A673 (cell line): ENCODE data around the gene HUS1B. TPM values are rescaled to one million over a fixed set of nuclear protein-coding genes. Genes with fewer than 3 reads are reported as not detected.

Source experiments
- BruUV-seq: library from RNA; stranded (reverse); fragments of 400-500 nt; replicated peaks from 2 replicates; lab custom pipeline; 2021; lab: Mats Ljungman, UMichigan
- CTCF ChIA-PET: fragments of 300-600 bp; sonication (Branson Sonifier 250); formaldehyde crosslinking; loops from one replicate; lab custom pipeline; 2022; ENCODE audit warnings: antibody characterized with exemption; lab: Charles Lee
- POLR2A ChIA-PET: fragments of 300-600 bp; sonication (Branson Sonifier 250); formaldehyde crosslinking; loops from one replicate; lab custom pipeline; 2022; ENCODE audit warnings: antibody characterized with exemption; ENCODE audit not compliant: low non-redundant PET; lab: Charles Lee
- DNase-seq: peaks from one replicate; pipeline ENCODE4 v3.0.0-alpha.2; 2015; ENCODE audit warnings: low spot score
- H3K27ac ChIP-seq: fragments of 200-600 bp; sonication (generic); 2 replicates; pipeline ENCODE4 v1.5.1; 2016; ENCODE audit warnings: mixed run types, low read depth, mild to moderate bottlenecking, mixed read lengths, antibody characterized with exemption, low read length; ENCODE audit not compliant: poor library complexity, severe bottlenecking
- H3K27me3 ChIP-seq: fragments of 200-600 bp; sonication (generic); replicated peaks from 2 replicates; pipeline ENCODE4 v1.6.1; 2017; ENCODE audit warnings: mixed run types, low read depth, mild to moderate bottlenecking, mixed read lengths, antibody characterized with exemption, low read length; ENCODE audit not compliant: insufficient read depth, poor library complexity
- H3K36me3 ChIP-seq: fragments of 200-600 bp; sonication (generic); 2 replicates; pipeline ENCODE4 v1.6.1; 2016; ENCODE audit warnings: mixed run types, mild to moderate bottlenecking, mixed read lengths, antibody characterized with exemption, low read length; ENCODE audit not compliant: insufficient read depth, poor library complexity, severe bottlenecking
- H3K4me1 ChIP-seq: fragments of 200-600 bp; sonication (generic); 2 replicates; pipeline ENCODE4 v1.6.1; 2017; ENCODE audit warnings: mixed run types, mild to moderate bottlenecking, mixed read lengths, antibody characterized with exemption, low read length; ENCODE audit not compliant: insufficient read depth, poor library complexity, severe bottlenecking
- H3K4me3 ChIP-seq: fragments of 200-600 bp; sonication (generic); 2 replicates; pipeline ENCODE4 v1.5.1; 2016; ENCODE audit warnings: low read depth, mixed run types, mild to moderate bottlenecking, mixed read lengths, low read length; ENCODE audit not compliant: poor library complexity, severe bottlenecking
- H3K9me3 ChIP-seq: fragments of 200-600 bp; sonication (generic); 2 replicates; pipeline ENCODE4 v1.6.1; 2016; ENCODE audit warnings: mixed run types, low read depth, mild to moderate bottlenecking, mixed read lengths, antibody characterized with exemption, low read length; ENCODE audit not compliant: poor library complexity, severe bottlenecking
- EZH2 ChIP-seq: fragments of 200-600 bp; sonication (generic); IDR thresholded peaks from 2 replicates; pipeline ENCODE4 v1.6.1; 2017; ENCODE audit warnings: borderline replicate concordance, low read depth, mild to moderate bottlenecking, mixed read lengths, antibody characterized with exemption, low read length; ENCODE audit not compliant: poor library complexity, severe bottlenecking
- intact Hi-C: fragments of 100-400 bp; cut with micrococcal nuclease; formaldehyde crosslinking; loops from one replicate; pipeline ENCODE4 v1.10.0; 2022; ENCODE audit not compliant: unreplicated experiment
- total RNA-seq: library from RNA; stranded (reverse); gene quantifications from 2 replicates; pipeline ENCODE4 v1.2.3, GENCODE V29; 2021
- TF ChIP-seq, protein P1 (sequence below): fragments of 300-800, 200-600 bp; sonication (generic); conservative IDR thresholded peaks from 2 replicates; pipeline ENCODE4 v1.5.1; 2017; ENCODE audit warnings: low read depth, mild to moderate bottlenecking, antibody characterized with exemption, low read length, moderate library complexity, mixed read lengths

The HUS1B gene
- total RNA-seq, 1 experiment from 2014 or later = 0.88 TPM

DNA sequence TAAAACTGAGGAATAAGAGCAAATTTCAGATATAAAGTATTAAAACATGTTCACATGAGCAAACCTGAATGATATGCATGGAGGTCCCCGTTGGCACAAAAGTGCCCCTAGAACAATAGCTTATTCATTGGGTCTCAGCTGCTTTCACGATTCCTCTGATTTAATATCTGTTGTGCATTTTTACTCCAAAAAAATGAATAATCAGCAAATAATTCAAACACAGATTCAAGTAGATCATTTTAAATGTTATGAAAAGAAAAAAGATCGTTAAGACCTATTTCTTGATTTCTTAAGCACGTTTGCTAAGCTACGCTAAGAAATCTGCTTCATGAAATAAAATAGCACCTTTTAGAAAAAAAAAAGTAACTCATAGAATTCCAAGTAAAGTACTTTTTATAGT, 21.7 kb downstream of the HUS1B start:
- BruUV-seq = no TSS peak
- Histone ChIP-seq H3K36me3 (no peaks in the 10 kb centered on the region), H3K4me1 (no peaks in the 10 kb centered on the region), H3K27me3 (no peaks in the 10 kb centered on the region), H3K27ac (no peak overlapping the region), H3K4me3 (no peak overlapping the region), H3K9me3 (no peaks in the 10 kb centered on the region)
- ChIA-PET POLR2A (no interaction called here), CTCF (no interaction called here)
- no peak for DNase-seq
- TF ChIP-seq, protein P1, sequence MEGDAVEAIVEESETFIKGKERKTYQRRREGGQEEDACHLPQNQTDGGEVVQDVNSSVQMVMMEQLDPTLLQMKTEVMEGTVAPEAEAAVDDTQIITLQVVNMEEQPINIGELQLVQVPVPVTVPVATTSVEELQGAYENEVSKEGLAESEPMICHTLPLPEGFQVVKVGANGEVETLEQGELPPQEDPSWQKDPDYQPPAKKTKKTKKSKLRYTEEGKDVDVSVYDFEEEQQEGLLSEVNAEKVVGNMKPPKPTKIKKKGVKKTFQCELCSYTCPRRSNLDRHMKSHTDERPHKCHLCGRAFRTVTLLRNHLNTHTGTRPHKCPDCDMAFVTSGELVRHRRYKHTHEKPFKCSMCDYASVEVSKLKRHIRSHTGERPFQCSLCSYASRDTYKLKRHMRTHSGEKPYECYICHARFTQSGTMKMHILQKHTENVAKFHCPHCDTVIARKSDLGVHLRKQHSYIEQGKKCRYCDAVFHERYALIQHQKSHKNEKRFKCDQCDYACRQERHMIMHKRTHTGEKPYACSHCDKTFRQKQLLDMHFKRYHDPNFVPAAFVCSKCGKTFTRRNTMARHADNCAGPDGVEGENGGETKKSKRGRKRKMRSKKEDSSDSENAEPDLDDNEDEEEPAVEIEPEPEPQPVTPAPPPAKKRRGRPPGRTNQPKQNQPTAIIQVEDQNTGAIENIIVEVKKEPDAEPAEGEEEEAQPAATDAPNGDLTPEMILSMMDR = no peak
- no peak for TF ChIP-seq EZH2
- intact Hi-C loops = no loop called here

GRCh38 chr6:633611-634010, 23.3 kb downstream of the HUS1B start:
- BruUV-seq = no TSS peak
- H3K27me3 ChIP-seq = no peaks in the 10 kb centered on the region
- CTCF ChIA-PET = no interaction called here
- intact Hi-C loops = no loop called here
- no peak overlapping the region for H3K4me3 ChIP-seq
- no peaks in the 10 kb centered on the region for H3K4me1 ChIP-seq
- H3K9me3 ChIP-seq = no peaks in the 10 kb centered on the region
- TF ChIP-seq, protein P1 = no peak
- TF ChIP-seq EZH2 = no peak
- POLR2A ChIA-PET = no interaction called here
- no peak for DNase-seq
- H3K36me3 ChIP-seq = no peaks in the 10 kb centered on the region
- no peak overlapping the region for H3K27ac ChIP-seq

DNA sequence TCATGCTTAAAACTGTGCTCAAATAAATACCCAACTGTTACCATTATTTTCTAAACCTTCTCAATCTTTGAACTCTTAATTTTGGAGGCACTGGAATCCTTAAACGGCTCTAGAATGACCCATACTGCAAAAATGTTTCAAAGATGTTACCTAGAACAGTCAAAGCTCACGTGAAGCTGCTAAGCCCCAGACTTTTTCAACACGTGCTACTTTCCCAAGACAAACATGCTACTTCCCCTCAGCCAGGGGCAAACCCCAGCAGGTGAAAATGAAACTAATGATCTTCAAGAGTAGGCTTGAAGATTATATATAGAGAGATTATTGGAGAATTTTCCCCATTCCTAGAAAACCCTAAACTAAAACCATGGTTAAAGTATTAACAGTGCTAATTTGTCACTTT, 28.1 kb downstream of the HUS1B start:
- intact Hi-C loops = no loop called here
- H3K36me3 ChIP-seq = no peaks in the 10 kb centered on the region
- no peak overlapping the region for H3K4me3 ChIP-seq
- DNase-seq = no peak
- TF ChIP-seq EZH2 = no peak
- TF ChIP-seq, protein P1 = no peak
- no peaks in the 10 kb centered on the region for H3K4me1 ChIP-seq
- H3K27me3 ChIP-seq = no peaks in the 10 kb centered on the region
- ChIA-PET POLR2A (no interaction called here), CTCF (no interaction called here)
- no peaks in the 10 kb centered on the region for H3K9me3 ChIP-seq
- BruUV-seq = no TSS peak
- no peak overlapping the region for H3K27ac ChIP-seq
